Vagina (tissue), 2 donors: ENCODE measurements around the gene TMC5.

ENCODE experiments used
- CTCF ChIP-seq, 3 experiments: fragments of 450-650 bp in 2 of 3; fragments of 200-600 bp in 1 of 3; sonication (generic) in 1 of 3; IDR thresholded peaks; one replicate each; pipeline ENCODE4 v1.5.1; 2017 to 2019; ENCODE audit warnings: antibody characterized with exemption in 3 of 3, mild to moderate bottlenecking in 2 of 3, moderate library complexity in 2 of 3
- POLR2AphosphoS5 ChIP-seq, 2 donors: sonication (generic); formaldehyde crosslinking; IDR thresholded peaks; one replicate each; pipeline ENCODE4 v1.9.0; 2017; ENCODE audit warnings: antibody characterized with exemption in 2 of 2, mild to moderate bottlenecking in 2 of 2, low read depth in 1 of 2; ENCODE audit not compliant: insufficient read depth in 1 of 2

DNA sequence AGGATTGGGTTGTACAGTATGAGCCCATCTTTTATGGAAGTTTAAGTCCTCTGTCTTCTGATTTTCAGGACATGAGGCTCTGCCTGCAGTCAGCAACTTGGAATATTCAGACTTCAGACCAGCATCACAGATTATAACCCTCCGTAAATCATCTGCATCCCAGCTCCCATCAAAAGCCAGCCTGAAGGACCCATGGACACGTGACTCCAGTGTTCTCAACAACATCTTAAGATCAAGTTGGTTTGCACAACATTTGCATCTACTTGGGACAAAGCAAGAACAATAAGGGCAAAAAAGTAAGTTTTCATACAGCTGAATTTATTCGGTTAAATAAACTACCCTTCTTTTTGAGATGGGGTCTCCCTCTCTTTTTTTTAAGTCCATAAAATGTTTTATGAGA, 12.7 kb downstream of the TMC5 start:
- TF ChIP-seq CTCF (IDR thresholded peaks at IDR 0.05) = no peak
- TF ChIP-seq POLR2AphosphoS5 (IDR thresholded peaks at IDR 0.05; ENCODE audit: insufficient read depth in 1 of 2, low read depth in 1 of 2) = no peak
